Measurements from ENCODE around the gene ASPN. TPM values are rescaled to one million over a fixed set of nuclear protein-coding genes. Genes with fewer than 3 reads are reported as not detected.
A peak's percentile ranks its signal among the peaks of the same experiment; 100 is the strongest.

ASPN gene
- total and polyA plus RNA-seq, 2 of the 13 experiments (the other 11 are each of a cell fraction or from before 2014, with no cell fraction given), result not detected

- ChIA-PET POLR2A (no interaction called here), CTCF (ENCODE audit: low intra/inter-chr PET ratio, low total read pairs) (no interaction called here)
- WGBS (ENCODE audit: low lambda C conversion rate), result 91% methylated on average over 9 of the region's 9 CpGs
- Histone ChIP-seq H3K4me1 (ENCODE audit: insufficient read depth, low read length) (no peaks in the 10 kb centered on the region), H3K9me3 (ENCODE audit: low read length) (no peaks in the 10 kb centered on the region), H3K27ac (ENCODE audit: extremely low read length, insufficient read depth, low read length) (no peak overlapping the region), H3K79me2 (ENCODE audit: insufficient read depth, low read length) (no peaks in the 10 kb centered on the region), H3K4me2 (ENCODE audit: low read depth, low read length) (no peak overlapping the region), H3K27me3 (ENCODE audit: control insufficient read depth in 1 of 2, insufficient read depth in 2 of 2, low read length in 2 of 2) (no peaks in the 10 kb centered on the region), H3K4me3 (replicated peaks in 1 of 3; ENCODE audit: insufficient read depth in 1 of 3, low read depth in 2 of 3, low read length in 3 of 3) (no peak overlapping the region), H3K36me3 (replicated peaks in 1 of 2; ENCODE audit: control insufficient read depth in 1 of 2, insufficient read depth in 2 of 2, low read length in 2 of 2) (no peaks in the 10 kb centered on the region), H2AFZ (ENCODE audit: low read length) (no peak overlapping the region), H3K9ac (ENCODE audit: insufficient read depth, low read depth, low read length) (no peak overlapping the region), H4K20me1 (ENCODE audit: insufficient read depth, low read length) (no peaks in the 10 kb centered on the region)
- TF ChIP-seq SMARCE1 (IDR thresholded peaks at IDR 0.05; ENCODE audit: borderline replicate concordance) (no peak), ELF4 (CRISPR knock-in tag; IDR thresholded peaks at IDR 0.05; ENCODE audit: borderline replicate concordance) (no peak), ZC3H4 (CRISPR knock-in tag; IDR thresholded peaks at IDR 0.05; ENCODE audit: borderline replicate concordance) (no peak), MAFK (conservative IDR thresholded peaks at IDR 0.05 in 1 of 2, IDR thresholded peaks at IDR 0.05 in 1 of 2; ENCODE audit: low read length in 2 of 2) (peak; percentile 79 to 94), ZSCAN21 (CRISPR knock-in tag; IDR thresholded peaks at IDR 0.05; ENCODE audit: borderline replicate concordance) (no peak), TP53 (CRISPR knock-in tag; conservative IDR thresholded peaks at IDR 0.05) (no peak), SIN3B (IDR thresholded peaks at IDR 0.05; ENCODE audit: low read length) (no peak), GPN1 (CRISPR knock-in tag; IDR thresholded peaks at IDR 0.05; ENCODE audit: borderline replicate concordance) (no peak), HES4 (CRISPR knock-in tag; IDR thresholded peaks at IDR 0.05; ENCODE audit: borderline replicate concordance) (no peak), MAFF (IDR thresholded peaks at IDR 0.05; ENCODE audit: low read depth, low read length) (peak; percentile 86), ZBTB8A (CRISPR knock-in tag; IDR thresholded peaks at IDR 0.05; ENCODE audit: borderline replicate concordance, low read depth) (no peak), KDM6A (CRISPR knock-in tag; IDR thresholded peaks at IDR 0.05; ENCODE audit: low read depth) (no peak)
- ATAC-seq (no peak), FAIRE-seq (no peak), DNase-seq (ENCODE audit: low spot score) (no peak)
- BruUV-seq (replicated peaks), result no TSS peak
- in situ Hi-C loops (cut with HindIII; ENCODE audit: extremely low pct_ligation_motif_present, low pct_unique_long_range_greater_than_20kb), result no loop called here
- intact Hi-C loops (cut with micrococcal nuclease; ENCODE audit: unreplicated experiment), result no loop called here
Measured at GRCh38 chr9:92493749-92494387, 11.6 kb upstream of the ASPN start.

Measured in HepG2 (cell line).